IPS DF 4.7 (cell line): ENCODE results near the gene KLHL15.
"Not testable (repeated sequence)": the region's sequence is repeated elsewhere in the genome, so short reads cannot be mapped to it uniquely, and the experiment has no call there.

Source experiments
- DNase-seq: peaks from one replicate; pipeline ENCODE4 v3.0.0-alpha.2; 2013; ENCODE audit warnings: low spot score; ENCODE audit errors: extremely low read depth

KLHL15 gene

GRCh38 chrX:24018809-24019208, 8.2 kb downstream of the KLHL15 start:
- DNase-seq, result no peak

- DNase-seq, result no peak
Observed at GRCh38 chrX:24017674-24018073, 9.3 kb downstream of the KLHL15 start.

- DNase-seq, result no peak
Observed at GRCh38 chrX:24014388-24015018, 12.5 kb downstream of the KLHL15 start.

GRCh38 chrX:24012266-24012665, 14.7 kb downstream of the KLHL15 start:
- DNase-seq, result no peak

- DNase-seq, result no peak
Observed at GRCh38 chrX:24005867-24006266, 21.1 kb downstream of the KLHL15 start.

GRCh38 chrX:24005028-24005427, 22.0 kb downstream of the KLHL15 start:
- no peak for DNase-seq

GRCh38 chrX:24002792-24003191, 24.2 kb downstream of the KLHL15 start:
- DNase-seq, result no peak

- no peak for DNase-seq
Observed at GRCh38 chrX:24002167-24002566, 24.8 kb downstream of the KLHL15 start.

GRCh38 chrX:23999671-24000070, 27.3 kb downstream of the KLHL15 start:
- no peak for DNase-seq

- no peak for DNase-seq
Observed at GRCh38 chrX:23993012-23993633, 33.9 kb downstream of the KLHL15 start.

- DNase-seq, result no peak
Observed at GRCh38 chrX:23992431-23992830, 34.6 kb downstream of the KLHL15 start.

GRCh38 chrX:23990455-23990854, 36.5 kb downstream of the KLHL15 start:
- no peak for DNase-seq

- DNase-seq, result no peak
Observed at GRCh38 chrX:23989689-23990088, 37.3 kb downstream of the KLHL15 start.

- DNase-seq, result no peak
Observed at GRCh38 chrX:23982891-23983290, 44.1 kb downstream of the KLHL15 start.

- no peak for DNase-seq
Observed at GRCh38 chrX:23981711-23982110, 45.3 kb downstream of the KLHL15 start.

- no peak for DNase-seq
Observed at GRCh38 chrX:23981222-23981621, 45.8 kb downstream of the KLHL15 start.

- no peak for DNase-seq
Observed at GRCh38 chrX:23980011-23980441, 47.0 kb downstream of the KLHL15 start.

- no peak for DNase-seq
Observed at GRCh38 chrX:23978491-23978890, 48.5 kb downstream of the KLHL15 start.

GRCh38 chrX:23965630-23966029, 61.4 kb downstream of the KLHL15 start:
- DNase-seq, result not testable (repeated sequence)

- no peak for DNase-seq
Observed at GRCh38 chrX:23964191-23964590, 62.8 kb downstream of the KLHL15 start.

- DNase-seq, result no peak
Observed at GRCh38 chrX:23959781-23960180, 67.2 kb downstream of the KLHL15 start.

GRCh38 chrX:23954396-23954795, 72.6 kb downstream of the KLHL15 start:
- DNase-seq, result no peak

- DNase-seq, result no peak
Observed at GRCh38 chrX:23953908-23954269, 73.1 kb downstream of the KLHL15 start.
